Right kidney (tissue), 1 donor: ENCODE results near the gene IDNK.

Experiments used
- DNase-seq: peaks from one replicate; pipeline ENCODE4 v3.0.0-alpha.2; 2016

IDNK gene

GRCh38 chr9:83691492-83691891, 68.5 kb downstream of the IDNK start:
- no peak for DNase-seq
